HG02798 (cell line): ENCODE measurements around the gene RAB35.
A peak's percentile ranks its signal among the peaks of the same experiment; 100 is the strongest.

ENCODE experiments used
- ATAC-seq: cut with Tn5 transposase; IDR thresholded peaks from one replicate; pipeline ENCODE4 v1.9.1; 2021; ENCODE audit warnings: mild to moderate bottlenecking; ENCODE audit not compliant: unreplicated experiment, poor library complexity

RAB35 gene

DNA sequence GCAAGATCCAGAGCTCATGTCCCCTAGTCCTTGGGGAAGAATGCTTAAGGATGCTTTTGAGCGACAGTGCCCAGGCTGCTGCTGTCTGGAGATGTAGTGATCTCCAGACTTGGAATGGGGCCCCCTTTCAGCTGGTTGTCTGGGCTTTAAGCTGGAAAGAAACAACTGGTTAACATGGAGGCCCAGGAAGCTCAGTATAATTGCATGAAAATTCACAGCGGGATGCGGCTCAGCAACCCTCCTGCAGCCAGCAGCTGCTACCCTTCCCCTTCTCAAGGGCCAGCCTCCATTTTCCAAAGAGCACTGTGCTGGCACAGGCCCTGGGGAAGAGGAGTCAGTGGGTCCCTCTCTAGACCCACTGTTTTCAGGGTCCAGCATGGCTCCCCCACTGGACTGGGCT lies 26.3 kb downstream of the RAB35 start:
- ATAC-seq, result no peak

DNA sequence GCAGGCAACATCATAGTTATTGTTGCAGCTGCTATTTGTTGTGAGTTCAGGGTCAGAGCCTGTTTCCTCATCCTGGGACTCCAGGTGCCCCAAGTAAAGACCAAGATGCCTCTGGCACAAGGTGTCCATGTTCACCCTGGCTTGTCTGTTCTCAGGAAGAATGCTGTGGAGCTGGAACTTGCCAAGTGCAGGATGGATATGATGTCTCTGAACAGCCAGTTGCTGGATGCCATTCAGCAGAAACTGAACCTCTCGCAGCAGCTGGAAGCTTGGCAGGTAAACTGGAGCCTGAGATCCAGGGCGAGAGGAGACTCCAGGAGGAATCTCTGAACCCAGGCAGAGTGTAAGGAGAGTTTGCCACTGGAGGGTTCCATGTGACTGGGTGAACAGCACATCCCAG lies 26.8 kb downstream of the RAB35 start:
- ATAC-seq, result no peak

DNA sequence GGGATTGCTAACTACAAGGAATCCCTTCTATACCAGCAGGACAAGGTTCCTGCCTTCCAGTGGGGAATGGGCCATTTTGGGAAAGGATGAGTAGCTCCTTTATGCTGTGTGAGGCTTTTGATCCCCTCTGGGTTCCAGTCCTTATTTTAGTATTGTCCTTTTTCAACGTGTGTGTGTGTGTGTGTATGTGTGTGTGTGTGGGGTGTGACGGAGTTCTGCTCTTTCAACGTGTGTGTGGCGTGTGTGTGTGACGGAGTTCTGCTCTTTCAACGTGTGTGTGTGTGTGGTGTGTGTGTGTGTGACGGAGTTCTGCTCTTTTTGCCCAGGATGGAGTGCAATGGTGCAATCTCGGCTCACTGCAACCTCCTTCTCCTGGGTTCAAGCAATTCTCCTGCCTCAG lies 27.4 kb downstream of the RAB35 start:
- ATAC-seq, result no peak

DNA sequence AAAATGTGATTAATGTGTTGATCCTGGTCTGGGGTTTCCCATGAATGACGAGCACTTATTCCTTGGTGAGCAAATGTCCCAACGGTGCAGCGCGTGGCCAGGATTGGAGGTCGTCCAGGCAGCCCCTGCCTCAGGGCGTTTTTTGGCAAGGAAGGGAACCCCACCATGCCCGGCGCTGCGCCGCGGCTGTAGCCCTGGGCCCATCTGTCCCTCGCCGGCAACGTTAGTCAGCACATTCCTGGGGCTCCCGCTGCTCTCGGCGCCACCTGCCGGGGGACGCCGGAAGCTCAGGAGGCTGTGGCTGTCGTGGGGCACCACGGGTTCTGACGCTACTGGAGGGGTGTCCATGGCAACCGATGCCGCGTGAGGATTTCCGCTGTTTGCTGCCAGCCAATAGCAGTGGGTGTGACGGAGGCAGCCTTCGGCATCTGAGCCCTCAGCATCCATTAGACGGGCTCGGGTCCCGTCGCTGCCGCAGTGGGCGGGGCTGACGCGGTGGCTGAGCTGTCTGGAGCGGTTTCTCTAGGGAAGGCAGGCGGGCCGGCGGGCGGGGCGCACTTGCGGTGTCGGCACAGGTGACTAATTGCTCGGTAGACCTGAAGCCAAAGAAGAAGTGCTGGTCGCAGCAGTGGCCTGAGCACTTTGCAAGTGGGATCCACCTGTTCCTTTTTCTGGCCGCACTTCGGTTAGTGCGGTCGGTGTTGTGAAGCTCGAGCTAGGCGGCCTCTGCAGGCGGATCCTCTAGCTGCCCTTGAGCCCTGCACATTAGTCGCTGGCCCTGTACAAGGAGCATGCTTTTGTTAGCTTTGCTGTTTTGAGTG lies 29.5 kb downstream of the RAB35 start:
- ATAC-seq, result peak; percentile 98

DNA sequence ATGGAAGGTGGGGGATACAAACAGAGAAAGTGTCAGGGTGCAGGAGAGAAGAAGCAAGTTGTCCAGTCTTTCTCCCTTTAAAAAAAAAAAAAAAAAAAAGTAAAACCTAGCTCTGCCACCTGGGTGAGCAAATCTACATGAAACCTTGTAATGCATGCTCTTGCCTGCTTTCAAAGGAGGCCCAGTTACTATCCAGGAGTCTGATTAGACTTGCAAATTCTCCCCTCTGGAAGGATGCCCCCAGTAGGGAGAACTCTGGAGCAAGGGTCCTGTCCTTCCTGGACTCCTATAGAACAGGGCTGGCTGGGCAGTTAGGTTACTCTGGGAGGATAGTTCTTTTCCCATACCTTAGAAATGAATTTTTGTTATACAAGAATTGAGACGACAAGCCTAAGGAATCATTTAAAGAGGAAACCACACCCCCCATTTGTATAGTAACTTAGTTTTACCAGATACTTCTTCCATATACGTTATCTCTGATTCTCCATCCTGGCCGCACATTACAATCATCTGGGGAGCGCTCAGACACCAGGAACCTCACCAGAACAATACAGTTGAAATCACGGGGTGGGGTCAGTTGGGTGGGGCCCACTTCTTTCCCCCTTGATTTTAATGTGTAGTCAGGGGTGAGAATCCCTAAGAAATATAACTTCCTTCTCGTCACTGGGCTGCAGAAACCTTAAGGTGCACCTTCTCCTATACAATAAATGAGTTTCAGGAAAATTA lies 30.5 kb downstream of the RAB35 start:
- no peak for ATAC-seq

DNA sequence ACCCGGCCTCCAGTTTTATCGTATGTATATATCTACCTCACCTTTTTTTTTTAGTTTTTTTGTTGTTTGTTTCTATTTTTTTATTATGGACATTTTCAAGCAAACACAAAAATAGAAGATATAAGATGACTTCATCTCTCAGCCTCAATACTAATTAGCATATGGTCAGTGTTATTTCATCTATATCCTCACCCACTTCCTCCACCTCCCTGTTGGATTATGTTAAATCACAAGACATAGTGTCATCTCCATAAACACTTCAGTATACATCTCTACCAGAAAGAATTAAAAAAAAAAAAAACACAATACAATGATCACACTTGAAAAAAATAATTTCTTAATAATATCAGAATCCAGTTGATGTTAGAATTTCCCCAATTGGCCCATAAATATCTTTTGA lies 34.9 kb downstream of the RAB35 start:
- ATAC-seq, result no peak

DNA sequence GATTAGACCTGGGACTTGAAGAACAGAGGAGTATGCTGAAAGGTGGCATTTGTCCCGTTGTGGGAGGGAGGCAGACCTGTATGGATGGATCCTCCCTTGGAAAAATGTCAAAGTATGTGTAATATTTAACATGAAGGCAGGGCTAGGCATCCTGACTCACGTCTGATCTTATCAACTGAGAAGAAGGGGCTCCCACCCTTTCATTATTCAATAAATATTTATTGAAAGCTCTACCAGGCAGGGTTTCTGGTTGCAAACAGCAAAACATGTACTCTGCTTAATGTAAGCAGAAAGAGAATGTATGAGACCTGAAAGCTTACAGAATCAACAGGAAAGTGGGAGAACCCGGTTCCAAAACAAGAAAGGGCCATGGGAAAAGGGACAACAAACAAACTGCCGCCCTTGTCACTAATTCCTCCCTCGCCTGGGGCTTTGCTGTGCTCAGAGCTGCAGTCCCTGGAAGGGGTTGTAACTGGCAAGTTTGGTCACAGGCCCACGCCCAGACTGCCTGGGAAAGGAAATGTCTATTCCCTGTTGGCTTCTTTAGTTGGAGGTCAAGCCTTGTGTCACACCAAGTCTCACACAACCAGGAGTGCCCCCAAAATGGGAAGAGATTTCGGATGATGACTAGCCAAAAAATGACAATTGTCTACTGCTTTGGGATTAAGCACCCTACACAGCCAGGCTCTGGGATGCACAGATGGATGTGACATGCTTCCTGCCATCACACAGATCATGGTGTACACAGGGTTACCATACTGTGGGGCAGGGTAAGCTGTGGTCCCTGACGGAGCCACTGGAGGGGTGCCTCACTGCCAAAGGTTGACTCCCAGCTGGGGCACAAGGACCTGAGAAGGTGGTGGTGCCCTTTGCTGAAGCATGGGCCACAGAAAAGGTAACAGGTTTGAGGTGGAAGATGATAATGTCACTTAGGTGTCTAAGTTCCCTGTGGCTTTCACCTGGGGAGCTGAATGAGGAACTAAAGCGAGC lies 36.8 kb downstream of the RAB35 start:
- no peak for ATAC-seq

DNA sequence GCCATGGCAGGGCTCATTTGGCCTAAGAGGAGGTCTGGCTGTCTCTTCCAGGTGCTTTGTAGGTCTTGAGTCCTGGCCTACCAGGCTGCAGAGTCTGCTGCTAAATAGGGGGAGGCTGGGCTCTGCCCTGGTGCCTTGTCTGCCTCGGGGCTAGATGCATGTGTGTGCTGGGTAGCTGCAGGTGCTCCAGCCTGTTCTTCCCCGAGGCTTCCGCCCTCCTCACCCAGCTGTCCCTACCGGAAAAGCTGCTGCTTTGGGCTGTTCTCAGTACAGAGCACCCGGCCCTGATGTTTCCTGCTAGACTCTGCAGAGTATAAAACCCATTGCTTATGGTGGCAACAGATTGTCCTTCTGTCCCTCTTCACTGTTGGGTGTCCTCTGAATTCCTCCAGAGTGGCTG lies 37.7 kb downstream of the RAB35 start:
- ATAC-seq, result no peak

DNA sequence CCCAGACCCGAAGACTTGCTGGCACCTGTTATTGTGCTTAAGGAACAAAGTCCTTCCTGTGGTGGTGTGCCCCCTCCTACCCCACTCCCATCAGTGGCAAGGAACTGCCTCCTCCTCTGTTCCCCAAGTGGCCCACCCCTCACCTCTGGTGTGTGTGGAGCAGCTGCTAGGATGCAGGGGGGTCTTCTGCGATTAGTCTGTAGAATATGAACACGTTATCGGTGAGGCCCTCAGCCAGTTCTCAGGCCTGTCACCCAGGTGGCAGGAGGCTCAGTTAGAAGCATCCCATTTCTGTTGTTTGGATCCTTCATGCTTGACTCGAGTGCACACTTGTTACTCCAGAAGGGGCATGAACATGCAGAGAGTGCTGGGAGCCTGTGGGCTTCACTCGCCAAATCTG lies 39.3 kb downstream of the RAB35 start:
- no peak for ATAC-seq

DNA sequence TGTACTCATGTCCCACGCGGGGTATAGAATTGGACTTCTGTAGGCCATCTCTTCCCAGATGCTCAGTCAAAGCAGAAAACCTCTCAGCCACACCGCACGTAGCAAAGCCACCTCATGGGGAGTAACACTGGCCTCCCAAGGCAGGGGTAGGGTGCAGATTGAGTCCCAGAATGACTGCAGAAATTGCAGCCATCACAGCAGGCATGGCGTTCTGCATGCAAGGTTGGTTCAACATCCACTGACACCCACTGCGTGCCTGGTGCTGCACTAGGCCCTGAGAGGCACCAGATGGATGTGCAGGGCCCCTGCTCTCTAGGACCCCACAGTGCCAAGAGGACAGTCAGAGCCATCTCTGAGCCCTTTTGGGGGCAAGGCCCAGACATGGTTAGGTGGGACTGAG lies 39.9 kb downstream of the RAB35 start:
- ATAC-seq, result no peak

DNA sequence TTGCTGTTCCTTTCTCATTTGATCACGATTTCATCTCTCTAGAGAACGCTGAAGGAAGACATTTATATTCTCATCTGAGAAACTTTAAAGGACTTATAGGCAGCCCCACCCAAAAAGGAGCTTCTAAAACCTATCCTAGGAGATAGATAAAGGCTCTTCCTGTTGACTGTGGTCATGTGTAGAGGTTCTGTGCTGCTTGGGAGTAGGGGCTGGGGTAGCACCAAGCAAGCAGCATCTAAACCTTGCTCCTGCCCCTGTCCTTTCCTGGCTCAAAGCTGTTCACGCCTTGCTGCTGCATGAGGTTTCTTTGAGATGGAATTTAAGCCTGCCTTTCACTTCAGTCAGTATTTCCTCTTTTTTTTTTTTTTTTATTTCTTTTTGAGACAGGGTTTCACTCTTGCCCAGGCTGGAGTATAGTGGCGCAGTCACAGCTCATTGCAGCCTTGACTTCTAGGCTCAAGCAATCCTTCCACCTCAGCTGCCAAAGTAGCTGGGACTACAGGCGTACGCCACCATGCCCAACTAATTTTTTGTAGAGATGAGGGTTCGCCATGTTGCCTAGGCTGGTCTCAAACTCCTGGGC lies 41.4 kb downstream of the RAB35 start:
- ATAC-seq, result no peak

DNA sequence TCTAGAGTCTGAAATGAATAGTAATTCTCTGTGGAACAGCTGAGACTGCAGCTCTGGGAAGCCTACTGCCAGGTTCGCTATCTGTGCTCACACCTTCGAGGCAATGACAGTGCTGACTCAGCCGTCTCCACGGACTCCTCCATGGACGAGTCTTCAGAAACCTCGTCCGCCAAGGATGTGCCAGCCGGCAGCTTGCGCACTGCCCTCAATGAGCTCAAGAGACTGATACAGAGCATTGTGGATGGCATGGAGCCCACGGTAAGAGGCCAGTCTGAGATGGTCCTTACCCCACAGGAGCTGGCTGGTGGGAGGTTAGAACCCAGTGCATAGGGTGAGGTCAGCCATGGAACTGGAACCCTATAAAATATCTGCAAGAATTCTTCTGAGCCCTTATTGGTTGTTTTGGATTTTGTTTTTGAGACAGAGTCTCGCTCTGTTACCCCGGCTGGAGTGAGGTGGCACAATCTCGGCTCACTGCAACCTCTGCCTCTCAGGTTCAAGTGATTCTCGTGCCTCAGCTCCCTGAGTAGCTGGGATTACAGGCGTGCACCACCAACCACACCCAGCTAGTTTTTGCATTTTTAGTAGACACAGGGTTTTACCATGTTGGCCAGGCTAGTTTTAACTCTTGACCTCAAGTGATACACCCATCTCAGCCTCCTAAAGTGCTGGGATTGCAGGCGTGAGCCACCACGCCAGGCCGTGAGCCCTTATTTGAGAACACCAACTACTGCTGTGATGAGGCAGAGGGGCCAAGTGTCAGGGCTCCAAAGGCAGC lies 43.9 kb downstream of the RAB35 start:
- no peak for ATAC-seq

DNA sequence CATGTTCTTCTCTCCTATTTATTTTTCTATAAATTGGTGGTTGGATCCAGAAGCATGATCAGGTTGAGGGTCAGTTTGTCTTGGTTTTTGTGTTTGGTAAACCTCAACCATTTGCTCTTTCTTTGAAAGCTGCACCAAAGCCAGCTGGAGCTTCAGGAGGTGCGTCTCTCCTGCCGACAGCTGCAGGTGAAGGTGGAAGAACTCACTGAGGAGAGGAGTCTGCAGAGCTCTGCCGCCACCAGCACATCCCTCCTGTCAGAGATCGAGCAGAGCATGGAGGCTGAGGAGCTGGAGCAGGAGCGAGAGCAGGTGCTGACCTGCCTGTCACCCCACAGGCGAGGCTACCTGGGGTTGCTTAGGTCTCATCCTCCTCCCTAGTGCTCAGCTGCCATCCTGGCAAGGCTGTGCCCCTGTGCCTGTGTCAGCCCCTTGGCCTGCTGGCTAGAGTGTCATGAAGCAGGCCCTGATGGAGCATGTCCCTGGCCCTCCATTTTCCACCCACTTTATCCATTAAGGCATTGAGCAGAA lies 45.0 kb downstream of the RAB35 start:
- no peak for ATAC-seq

DNA sequence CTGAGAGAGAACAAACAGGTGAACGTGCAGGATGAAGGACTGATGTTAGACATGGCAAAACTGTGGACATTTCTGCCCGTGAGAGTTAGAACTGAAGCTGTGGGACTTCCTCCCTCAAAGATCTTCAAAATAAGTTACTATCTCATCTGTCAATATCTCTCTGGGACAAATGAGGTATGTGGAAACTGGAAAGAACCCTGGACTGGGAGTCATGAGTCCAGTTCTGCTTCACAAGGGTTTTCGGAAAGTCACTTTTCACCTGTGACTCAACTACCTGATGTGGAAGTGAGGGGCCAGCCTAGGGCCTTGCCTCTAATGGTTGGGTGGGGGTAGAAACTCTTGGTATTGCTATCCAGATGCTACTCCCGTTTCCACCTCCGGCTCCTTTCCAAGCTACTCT lies 47.3 kb downstream of the RAB35 start:
- ATAC-seq, result no peak

DNA sequence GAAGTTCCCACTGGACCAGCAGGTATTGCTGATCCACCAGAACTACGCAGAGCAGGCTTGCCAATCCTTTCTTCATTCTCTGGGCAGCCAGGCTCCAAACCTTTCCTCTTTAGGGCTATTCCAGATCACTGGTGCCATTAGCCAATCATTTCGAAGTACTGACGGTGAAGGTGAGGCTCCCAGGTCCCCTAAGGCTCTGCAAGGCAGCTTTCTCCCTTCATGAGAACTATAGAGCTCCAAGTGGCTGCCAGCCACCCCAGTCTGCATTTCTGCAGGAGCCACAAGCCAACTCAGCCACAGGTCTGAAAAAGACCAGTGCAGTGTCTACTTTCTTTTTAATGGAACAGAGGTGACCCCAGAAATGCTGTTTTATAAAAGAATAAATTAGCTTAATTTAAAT lies 48.7 kb downstream of the RAB35 start:
- no peak for ATAC-seq

DNA sequence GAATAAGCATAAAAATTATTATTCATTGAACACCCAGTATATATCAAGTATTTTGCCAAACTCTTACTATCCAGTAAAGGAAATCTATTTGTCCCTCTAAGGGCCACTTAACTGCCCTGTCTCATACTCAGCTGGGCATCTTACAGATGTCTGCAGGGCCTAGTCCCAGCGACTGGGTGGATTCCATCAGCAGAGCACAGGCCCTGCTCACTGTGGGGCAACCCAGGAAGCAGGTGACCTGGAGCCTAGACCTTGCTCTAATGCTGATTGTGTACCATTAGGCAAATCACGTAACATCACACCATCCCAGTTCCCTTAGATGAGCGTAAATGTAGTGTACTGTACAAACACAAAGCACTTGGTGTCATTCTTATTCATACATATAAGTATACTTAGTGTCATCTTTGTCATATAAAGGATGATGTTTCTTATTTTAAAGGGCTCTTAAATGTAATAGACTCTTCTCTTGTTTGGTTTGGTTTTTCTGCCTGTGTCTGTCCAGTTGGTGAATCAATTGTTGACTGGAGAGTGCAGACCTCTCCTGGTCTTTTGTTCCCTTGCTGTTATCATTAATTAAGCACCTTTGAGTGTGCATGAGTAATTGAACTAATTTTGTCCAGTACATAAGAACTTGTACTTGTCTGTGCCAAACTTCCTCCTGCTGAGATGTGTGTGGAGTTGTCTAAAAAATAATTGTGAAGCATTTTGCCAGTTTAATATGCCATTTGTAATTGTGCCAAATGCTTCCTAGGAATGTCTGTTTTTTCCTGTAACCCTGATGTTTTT lies 49.3 kb downstream of the RAB35 start:
- no peak for ATAC-seq

DNA sequence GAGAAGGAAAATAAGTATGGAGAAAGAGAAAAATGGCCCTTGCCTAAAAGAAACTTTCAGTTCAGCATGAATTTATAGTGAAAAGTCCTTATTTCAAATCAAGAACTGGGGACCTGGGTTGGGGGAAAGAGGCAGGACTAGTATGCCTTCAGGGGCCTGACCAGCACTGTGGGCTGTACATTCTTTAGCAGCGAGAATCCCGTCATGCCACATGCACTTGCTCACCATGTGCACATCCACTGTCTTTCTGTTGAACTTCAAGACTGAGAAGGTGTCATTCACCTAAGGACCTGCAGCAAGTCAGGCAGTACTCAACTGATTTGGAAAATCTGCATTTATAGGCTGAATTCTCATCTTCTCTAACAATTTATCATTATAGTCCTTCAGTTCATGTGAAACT lies 50.2 kb downstream of the RAB35 start:
- no peak for ATAC-seq

DNA sequence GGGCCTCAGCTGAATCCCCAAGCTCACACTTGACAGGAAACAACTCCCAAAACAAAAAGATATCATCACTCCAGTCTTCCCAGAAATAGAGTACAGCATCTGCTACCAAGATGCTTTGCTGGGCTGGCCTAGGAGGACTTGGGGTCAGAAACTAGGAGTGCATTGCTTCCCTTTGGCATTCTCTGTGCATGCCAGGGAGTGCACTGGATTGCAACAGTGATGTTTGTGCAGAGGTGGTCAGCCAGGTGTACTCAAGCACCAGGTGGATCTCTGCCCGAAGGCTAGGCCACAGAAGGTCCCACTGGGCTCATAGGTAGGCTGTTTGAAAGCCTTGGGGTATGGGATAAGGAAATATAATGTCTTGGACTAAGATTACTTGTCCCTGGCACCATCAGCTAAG lies 51.1 kb downstream of the RAB35 start:
- ATAC-seq, result no peak
